NCI-H82 (cell line): ENCODE measurements around the gene TFB1M.
"Not testable (repeated sequence)": the region's sequence is repeated elsewhere in the genome, so short reads cannot be mapped to it uniquely, and the experiment has no call there.

ENCODE experiments used
- DNase-seq: peaks from one replicate; lab custom pipeline; 2025; lab: John Stamatoyannopoulos, UW

TFB1M gene

GRCh38 chr6:155314092-155314772, at the start of gene TFB1M:
Gene TFB1M, minus strand, starts transcription at chr6:155314484. Its CDS starts 56 bp downstream, at chr6:155314428.
- DNase-seq: peak; percentile 99

GRCh38 chr6:155364021-155364420, 49.7 kb upstream of the TFB1M start:
- DNase-seq: not testable (repeated sequence)

- DNase-seq: not testable (repeated sequence)
Observed at GRCh38 chr6:155362968-155363632, 48.8 kb upstream of the TFB1M start.

- DNase-seq: no peak
Observed at GRCh38 chr6:155354167-155354566, 39.9 kb upstream of the TFB1M start.

- no peak for DNase-seq
Observed at GRCh38 chr6:155352811-155353210, 38.5 kb upstream of the TFB1M start.

GRCh38 chr6:155352130-155352420, 37.8 kb upstream of the TFB1M start:
- no peak for DNase-seq

- no peak for DNase-seq
Observed at GRCh38 chr6:155351273-155352129, 37.2 kb upstream of the TFB1M start.

GRCh38 chr6:155349956-155350355, 35.7 kb upstream of the TFB1M start:
- no peak for DNase-seq

GRCh38 chr6:155349129-155349528, 34.8 kb upstream of the TFB1M start:
- no peak for DNase-seq

GRCh38 chr6:155347800-155348199, 33.5 kb upstream of the TFB1M start:
- no peak for DNase-seq

- no peak for DNase-seq
Observed at GRCh38 chr6:155346957-155347356, 32.7 kb upstream of the TFB1M start.

- DNase-seq: no peak
Observed at GRCh38 chr6:155344341-155345006, 30.2 kb upstream of the TFB1M start.

GRCh38 chr6:155341130-155341828, 27.0 kb upstream of the TFB1M start:
- peak; percentile 46 for DNase-seq

- peak; percentile 34 for DNase-seq
Observed at GRCh38 chr6:155340464-155341129, 26.3 kb upstream of the TFB1M start.

- not testable (repeated sequence) for DNase-seq
Observed at GRCh38 chr6:155339929-155340328, 25.6 kb upstream of the TFB1M start.

GRCh38 chr6:155338237-155338636, 24.0 kb upstream of the TFB1M start:
- not testable (repeated sequence) for DNase-seq

GRCh38 chr6:155335265-155335664, 21.0 kb upstream of the TFB1M start:
- no peak for DNase-seq

GRCh38 chr6:155334073-155334472, 19.8 kb upstream of the TFB1M start:
- not testable (repeated sequence) for DNase-seq

- DNase-seq: no peak
Observed at GRCh38 chr6:155333414-155333813, 19.1 kb upstream of the TFB1M start.

GRCh38 chr6:155330922-155331321, 16.6 kb upstream of the TFB1M start:
- no peak for DNase-seq

- no peak for DNase-seq
Observed at GRCh38 chr6:155330133-155330734, 15.9 kb upstream of the TFB1M start.
